Fibroblast of lung (primary cell): ENCODE measurements around the gene SORCS2. TPM values are rescaled to one million over a fixed set of nuclear protein-coding genes. Genes with fewer than 3 reads are reported as not detected.

Source experiments
- DNase-seq, 2 donors: peaks; one replicate each; pipeline versions ENCODE4 v3.0.0 to v3.0.0-alpha.2; 2010; ENCODE audit warnings: low read depth in 2 of 2
- H2AFZ ChIP-seq: 2 replicates; pipeline ENCODE4 v1.5.1; 2012; ENCODE audit warnings: low read length, control low read depth, inconsistent platforms
- H3K27ac ChIP-seq: 2 replicates; pipeline ENCODE4 v1.5.1; 2011; ENCODE audit warnings: low read length, control low read depth; ENCODE audit not compliant: insufficient read depth
- H3K27me3 ChIP-seq: 2 replicates; pipeline ENCODE4 v1.5.1; 2011; ENCODE audit warnings: mild to moderate bottlenecking, low read length; ENCODE audit not compliant: control insufficient read depth, insufficient read depth
- H3K36me3 ChIP-seq: 2 replicates; pipeline ENCODE4 v1.5.1; 2011; ENCODE audit warnings: low read length; ENCODE audit not compliant: control insufficient read depth, insufficient read depth
- H3K4me1 ChIP-seq: 2 replicates; pipeline ENCODE4 v1.5.1; 2011; ENCODE audit warnings: low read length; ENCODE audit not compliant: control insufficient read depth, insufficient read depth; ENCODE audit errors: extremely low read depth
- H3K4me2 ChIP-seq: 2 replicates; pipeline ENCODE4 v1.5.1; 2011; ENCODE audit warnings: low read length, control low read depth; ENCODE audit not compliant: insufficient read depth; ENCODE audit errors: extremely low read depth
- H3K4me3 ChIP-seq, 4 experiments: fragments of 200-600 bp in 1 of 4; sonication (generic) in 1 of 4; replicated peaks in 1 of 4; 2 replicates each; pipeline ENCODE4 v1.5.1; 2011 to 2016; ENCODE audit warnings: low read length in 4 of 4, low read depth in 3 of 4, mild to moderate bottlenecking in 3 of 4, control low read depth in 2 of 4, inconsistent platforms in 1 of 4, mixed read lengths in 1 of 4; ENCODE audit not compliant: insufficient read depth in 1 of 4; ENCODE audit errors: control extremely low read depth in 1 of 4
- H3K79me2 ChIP-seq: 2 replicates; pipeline ENCODE4 v1.5.1; 2012; ENCODE audit warnings: mild to moderate bottlenecking, low read length, inconsistent platforms; ENCODE audit not compliant: control insufficient read depth, insufficient read depth
- H3K9ac ChIP-seq: 2 replicates; pipeline ENCODE4 v1.5.1; 2011; ENCODE audit warnings: mild to moderate bottlenecking, low read length, control low read depth; ENCODE audit not compliant: insufficient read depth
- H3K9me3 ChIP-seq: 2 replicates; pipeline ENCODE4 v1.5.1; 2012; ENCODE audit warnings: low read depth, low read length; ENCODE audit not compliant: control insufficient read depth, insufficient read depth
- H4K20me1 ChIP-seq: 2 replicates; pipeline ENCODE4 v1.5.1; 2011; ENCODE audit warnings: low read length; ENCODE audit not compliant: control insufficient read depth, insufficient read depth; ENCODE audit errors: extremely low read depth
- CTCF ChIP-seq, 2 donors: IDR thresholded peaks in 1 of 2; conservative IDR thresholded peaks in 1 of 2; 1 replicate in 1 of 2; 2 replicates in 1 of 2; pipeline ENCODE4 v1.5.1; 2011 to 2012; ENCODE audit warnings: low read length in 2 of 2, control low read depth in 1 of 2, inconsistent platforms in 1 of 2, low read depth in 1 of 2, mild to moderate bottlenecking in 1 of 2
- EZH2 ChIP-seq: IDR thresholded peaks from 2 replicates; pipeline ENCODE4 v1.5.1; 2012; ENCODE audit warnings: low read length, control low read depth, mild to moderate bottlenecking; ENCODE audit errors: missing control alignments
- polyA plus RNA-seq, 2 donors: library from polyadenylated mRNA; depleted of rRNA in 1 of 2; stranded (reverse) in 1 of 2; unstranded in 1 of 2; fragments of >200 nt; gene quantifications; 2 replicates each; pipeline ENCODE4 v1.2.1, GENCODE V29; 2011 to 2012; ENCODE audit warnings: missing spikeins in 1 of 2
- total RNA-seq: library from RNA; depleted of rRNA; stranded (reverse); fragments of >200 nt; gene quantifications from 2 replicates; pipeline ENCODE4 v1.2.1, GENCODE V29; 2014

Gene SORCS2
- total and polyA plus RNA-seq, 2 donors (not counting 1 experiment from before 2014, with no cell fraction given): 0.17 to 0.41 TPM

GRCh38 chr4:7304436-7304835 lies 112.1 kb downstream of the SORCS2 start:
- no peaks in the 10 kb centered on the region for H3K79me2 ChIP-seq
- no peak overlapping the region for H3K4me3 ChIP-seq
- TF ChIP-seq CTCF (conservative IDR thresholded peaks at IDR 0.05 in 1 of 2, IDR thresholded peaks at IDR 0.05 in 1 of 2; ENCODE audit: low read depth in 1 of 2, low read length in 2 of 2): no peak
- no peak for TF ChIP-seq EZH2
- peaks cover 6% of the 10 kb centered on the region for H3K27me3 ChIP-seq
- no peak overlapping the region for H3K4me2 ChIP-seq
- no peak overlapping the region for H3K9ac ChIP-seq
- DNase-seq: no peak
- H4K20me1 ChIP-seq: no peaks in the 10 kb centered on the region
- no peak overlapping the region for H3K27ac ChIP-seq
- H3K9me3 ChIP-seq: no peaks in the 10 kb centered on the region
- no peaks in the 10 kb centered on the region for H3K4me1 ChIP-seq
- no peaks in the 10 kb centered on the region for H3K36me3 ChIP-seq
- no peak overlapping the region for H2AFZ ChIP-seq

- H3K9me3 ChIP-seq: no peaks in the 10 kb centered on the region
- no peak overlapping the region for H3K27ac ChIP-seq
- H3K36me3 ChIP-seq: no peaks in the 10 kb centered on the region
- no peak overlapping the region for H2AFZ ChIP-seq
- no peak overlapping the region for H3K4me2 ChIP-seq
- no peak overlapping the region for H3K9ac ChIP-seq
- no peaks in the 10 kb centered on the region for H3K79me2 ChIP-seq
- H3K4me3 ChIP-seq: no peak overlapping the region
- DNase-seq: no peak
- H3K4me1 ChIP-seq: no peaks in the 10 kb centered on the region
- TF ChIP-seq EZH2 (no peak), CTCF (conservative IDR thresholded peaks at IDR 0.05 in 1 of 2, IDR thresholded peaks at IDR 0.05 in 1 of 2; ENCODE audit: low read depth in 1 of 2, low read length in 2 of 2) (no peak)
- H4K20me1 ChIP-seq: no peaks in the 10 kb centered on the region
- H3K27me3 ChIP-seq: peaks cover 6% of the 10 kb centered on the region
Measured at GRCh38 chr4:7306021-7306965, 114.0 kb downstream of the SORCS2 start.

- TF ChIP-seq CTCF (conservative IDR thresholded peaks at IDR 0.05 in 1 of 2, IDR thresholded peaks at IDR 0.05 in 1 of 2; ENCODE audit: low read depth in 1 of 2, low read length in 2 of 2): no peak
- TF ChIP-seq EZH2: no peak
- Histone ChIP-seq H3K4me3 (no peak overlapping the region), H3K4me2 (no peak overlapping the region), H3K36me3 (no peaks in the 10 kb centered on the region), H4K20me1 (no peaks in the 10 kb centered on the region), H3K27me3 (peaks cover 6% of the 10 kb centered on the region), H3K4me1 (no peaks in the 10 kb centered on the region), H3K9me3 (no peaks in the 10 kb centered on the region), H3K79me2 (no peaks in the 10 kb centered on the region), H2AFZ (no peak overlapping the region), H3K9ac (no peak overlapping the region), H3K27ac (no peak overlapping the region)
- no peak for DNase-seq
Measured at GRCh38 chr4:7306986-7307385, 114.6 kb downstream of the SORCS2 start.
